ENCODE measurements around the gene ARFGEF3.

ARFGEF3 gene

GRCh38 chr6:138241381-138241780, 79.6 kb downstream of the ARFGEF3 start:
- DNase-seq (ENCODE audit: low read depth in 2 of 2) = no peak

GRCh38 chr6:138241934-138242333, 80.2 kb downstream of the ARFGEF3 start:
- no peak for DNase-seq (ENCODE audit: low read depth in 2 of 2)

- no peak for DNase-seq (ENCODE audit: low read depth in 2 of 2)
Observed at GRCh38 chr6:138242987-138243592, 81.4 kb downstream of the ARFGEF3 start.

GRCh38 chr6:138245751-138246150, 84.0 kb downstream of the ARFGEF3 start:
- DNase-seq (ENCODE audit: low read depth in 2 of 2) = no peak

- DNase-seq (ENCODE audit: low read depth in 2 of 2) = no peak
Observed at GRCh38 chr6:138246650-138247440, 85.1 kb downstream of the ARFGEF3 start.

GRCh38 chr6:138248011-138248410, 86.3 kb downstream of the ARFGEF3 start:
- no peak for DNase-seq (ENCODE audit: low read depth in 2 of 2)

GRCh38 chr6:138248878-138249277, 87.1 kb downstream of the ARFGEF3 start:
- no peak for DNase-seq (ENCODE audit: low read depth in 2 of 2)

GRCh38 chr6:138250053-138250452, 88.3 kb downstream of the ARFGEF3 start:
- DNase-seq (ENCODE audit: low read depth in 2 of 2) = no peak

GRCh38 chr6:138250513-138251247, 88.9 kb downstream of the ARFGEF3 start:
- no peak for DNase-seq (ENCODE audit: low read depth in 2 of 2)

- DNase-seq (ENCODE audit: low read depth in 2 of 2) = no peak
Observed at GRCh38 chr6:138253731-138254130, 92.0 kb downstream of the ARFGEF3 start.

GRCh38 chr6:138255443-138255842, 93.7 kb downstream of the ARFGEF3 start:
- no peak for DNase-seq (ENCODE audit: low read depth in 2 of 2)

GRCh38 chr6:138257638-138258040, 95.9 kb downstream of the ARFGEF3 start:
- no peak for DNase-seq (ENCODE audit: low read depth in 2 of 2)

GRCh38 chr6:138258197-138258596, 96.5 kb downstream of the ARFGEF3 start:
- DNase-seq (ENCODE audit: low read depth in 2 of 2) = no peak

GRCh38 chr6:138258991-138259390, 97.3 kb downstream of the ARFGEF3 start:
- DNase-seq (ENCODE audit: low read depth in 2 of 2) = no peak

- no peak for DNase-seq (ENCODE audit: low read depth in 2 of 2)
Observed at GRCh38 chr6:138261116-138261780, 99.5 kb downstream of the ARFGEF3 start.

GRCh38 chr6:138263963-138264362, 102.2 kb downstream of the ARFGEF3 start:
- no peak for DNase-seq (ENCODE audit: low read depth in 2 of 2)

GRCh38 chr6:138264372-138264880, 102.7 kb downstream of the ARFGEF3 start:
- DNase-seq (ENCODE audit: low read depth in 2 of 2) = no peak

- no peak for DNase-seq (ENCODE audit: low read depth in 2 of 2)
Observed at GRCh38 chr6:138266095-138266494, 104.4 kb downstream of the ARFGEF3 start.

GRCh38 chr6:138267971-138268895, 106.5 kb downstream of the ARFGEF3 start:
- no peak for DNase-seq (ENCODE audit: low read depth in 2 of 2)

- DNase-seq (ENCODE audit: low read depth in 2 of 2) = no peak
Observed at GRCh38 chr6:138271451-138271850, 109.7 kb downstream of the ARFGEF3 start.

Data from stimulated activated CD4-positive, alpha-beta T cell treated with anti-CD3 and anti-CD28 coated beads, Interleukin-12 subunit alpha, Interleukin-12 subunit beta, amount 100 ng/mL, for 24 hours (primary cell).